Renal pelvis (tissue), 4 donors: ENCODE measurements around the gene LIMS1. TPM values are rescaled to one million over a fixed set of nuclear protein-coding genes. Genes with fewer than 3 reads are reported as not detected.
"Not testable (repeated sequence)": the region's sequence is repeated elsewhere in the genome, so short reads cannot be mapped to it uniquely, and the experiment has no call there.

Experiments
- DNase-seq: peaks from one replicate; pipeline ENCODE4 v3.0.0-alpha.2; 2013
- polyA plus RNA-seq, 3 donors: library from polyadenylated mRNA; unstranded; fragments of 120-200 nt; gene quantifications; one replicate each; pipeline ENCODE4 v1.2.1, GENCODE V29; 2013; ENCODE audit not compliant: insufficient read length in 3 of 3

The LIMS1 gene
- polyA plus RNA-seq, 3 donors: 38.9 to 53.8 (median 53.7) TPM

DNA sequence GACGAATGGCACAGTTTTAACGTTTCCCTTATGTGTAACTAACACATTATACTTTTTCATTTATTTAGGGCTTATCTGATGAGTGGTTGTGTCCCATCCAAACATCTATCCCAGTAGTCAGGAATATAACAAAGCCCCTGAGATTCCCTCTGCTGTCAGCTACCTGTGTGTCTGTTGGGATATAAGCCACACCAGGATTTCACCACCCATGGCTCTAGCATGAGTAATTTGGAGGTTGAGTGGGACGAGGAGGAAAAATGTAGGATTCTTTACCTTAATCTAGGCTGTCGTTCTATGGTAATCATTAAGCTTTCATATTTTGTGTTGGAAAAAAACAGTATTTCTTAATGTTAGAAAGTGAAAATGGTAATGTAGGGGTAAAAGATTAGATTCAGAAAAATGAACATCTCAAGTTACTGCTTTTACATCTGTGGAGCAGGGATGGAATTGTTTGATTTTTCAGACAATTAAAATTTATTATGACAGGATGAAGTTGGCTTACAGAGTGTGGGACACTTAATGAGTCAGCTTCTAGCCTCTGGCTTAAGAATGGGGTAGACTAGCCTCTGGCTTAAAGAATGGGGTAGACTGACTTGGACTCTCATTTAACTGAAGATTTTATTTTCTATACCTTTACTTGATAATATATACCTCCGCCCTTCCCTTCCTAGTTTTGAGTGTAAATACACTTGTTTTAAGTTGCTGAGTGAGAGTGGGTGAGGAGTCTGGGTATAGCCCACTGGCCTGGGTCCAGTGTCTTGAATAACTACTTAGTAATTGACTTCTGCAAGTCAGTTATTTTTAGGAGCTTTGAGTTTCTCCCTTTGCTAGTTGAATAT is 96.5 kb downstream of the LIMS1 start:
- no peak for DNase-seq

DNA sequence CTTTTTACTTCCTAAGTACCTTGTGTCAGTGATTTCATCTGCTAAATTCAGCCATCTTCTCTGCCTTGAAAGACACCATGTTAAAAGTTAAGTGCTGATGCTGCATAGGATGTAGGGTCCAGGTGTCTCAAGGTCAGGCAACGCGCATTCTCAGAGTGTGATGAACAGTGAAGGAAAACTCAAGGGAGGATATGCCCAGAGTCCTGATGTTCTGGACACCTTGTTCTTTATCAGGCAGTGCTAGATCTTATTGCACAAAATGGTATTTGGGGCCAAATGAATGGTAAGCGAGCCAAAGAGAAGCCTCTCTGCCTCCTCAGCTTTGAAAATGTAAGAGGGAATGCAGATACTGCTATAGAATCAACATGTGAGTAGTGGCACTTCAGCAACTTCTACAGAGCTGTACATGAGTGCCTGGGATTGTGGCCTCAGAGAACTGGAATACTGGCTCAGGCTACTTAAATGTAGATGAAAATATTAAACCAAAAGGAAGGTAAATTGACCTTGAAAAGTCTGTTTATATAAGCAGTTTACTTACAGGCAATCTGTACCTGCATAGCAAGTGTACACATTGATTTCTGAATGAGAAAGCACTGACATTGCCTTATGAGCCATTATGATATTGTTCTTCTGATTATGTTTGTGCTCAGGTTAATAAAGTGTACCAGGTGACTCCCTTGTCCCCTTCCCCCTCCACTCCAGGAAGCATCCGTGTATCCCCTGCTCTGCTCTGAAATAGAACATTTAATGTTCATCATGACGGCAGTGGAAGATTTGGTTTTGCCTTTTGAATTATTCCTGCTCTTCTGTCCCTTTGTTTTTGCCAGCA is 98.3 kb downstream of the LIMS1 start:
- no peak for DNase-seq

DNA sequence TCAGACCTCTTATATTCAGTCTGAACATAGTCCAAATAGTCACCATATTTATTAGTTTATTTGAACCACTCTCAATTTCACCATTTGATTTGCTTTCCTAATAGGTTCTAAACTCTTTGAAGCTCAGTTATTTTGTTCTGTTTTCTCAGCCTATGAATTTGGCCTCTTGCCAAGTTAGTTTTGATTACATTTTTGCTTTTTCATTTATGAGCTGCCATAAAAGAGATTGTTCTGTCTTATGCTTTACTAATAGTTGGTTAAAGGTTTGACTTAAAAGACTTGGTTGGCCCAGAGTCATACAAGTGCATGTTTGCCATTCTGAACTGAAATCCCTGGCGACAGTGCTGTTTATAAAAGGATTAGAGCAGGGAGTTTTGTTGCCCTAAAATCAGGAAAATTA is 99.1 kb downstream of the LIMS1 start:
- DNase-seq: no peak

- no peak for DNase-seq
These were observed 99.7 kb downstream of the LIMS1 start for GRCh38 chr2:108634011-108634410.

GRCh38 chr2:108634576-108635160 is 100.4 kb downstream of the LIMS1 start:
- no peak for DNase-seq

GRCh38 chr2:108635630-108636354 is 101.5 kb downstream of the LIMS1 start:
- no peak for DNase-seq

DNA sequence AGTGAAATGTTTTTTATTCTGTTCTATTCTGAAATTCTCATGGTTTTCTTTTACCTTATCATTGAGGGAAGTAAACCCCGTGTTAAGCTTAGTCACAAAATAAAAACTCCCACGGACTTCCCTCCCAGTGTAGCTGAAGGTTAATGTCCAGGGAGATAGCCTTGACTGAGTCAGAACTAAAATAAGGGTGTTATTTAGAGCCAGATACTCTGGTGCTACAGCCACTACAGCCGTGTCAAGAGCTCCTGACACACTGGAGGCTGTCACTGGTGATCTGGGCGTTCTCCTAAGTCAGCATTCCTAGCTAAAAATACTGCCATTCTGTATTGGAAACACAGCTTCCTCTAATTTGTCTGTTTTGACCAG is 103.0 kb downstream of the LIMS1 start:
- no peak for DNase-seq

DNA sequence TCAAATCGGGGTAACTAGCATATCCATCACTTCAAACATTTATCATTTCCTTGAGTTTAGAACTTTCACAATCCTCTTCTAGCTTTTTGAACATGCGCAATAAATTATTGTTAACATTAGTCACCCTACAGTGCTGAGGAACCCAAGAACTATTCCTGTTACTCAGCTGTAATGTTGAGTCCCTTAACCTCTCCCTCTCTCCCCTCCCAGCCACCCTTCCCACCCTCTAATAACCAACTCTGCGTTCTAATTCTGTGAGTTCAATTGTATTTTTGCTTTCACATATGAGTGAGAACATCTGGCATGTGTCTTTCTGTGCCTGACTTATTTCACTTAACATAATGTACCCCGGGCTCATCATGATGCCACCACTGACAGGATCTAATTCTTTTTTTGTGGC is 106.5 kb downstream of the LIMS1 start:
- no peak for DNase-seq

DNA sequence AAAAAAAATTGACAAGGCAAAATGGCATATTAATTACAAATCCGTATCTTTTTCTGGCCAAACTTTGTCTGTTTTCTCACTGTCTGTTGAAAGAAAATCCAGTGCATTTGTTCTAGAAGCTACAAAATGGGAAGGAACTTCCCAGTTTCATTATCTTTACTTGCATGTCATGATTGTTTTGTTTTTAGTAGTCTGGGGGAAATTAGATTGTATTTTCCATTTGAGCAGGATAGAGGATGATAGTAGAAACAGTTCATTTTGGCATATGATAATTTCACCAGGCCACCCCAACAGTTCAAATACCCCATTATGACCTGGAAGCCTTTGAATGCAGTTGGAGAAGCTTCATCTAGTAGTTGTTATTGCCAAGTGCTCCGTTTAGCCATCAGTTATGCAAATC is 107.5 kb downstream of the LIMS1 start:
- no peak for DNase-seq

DNA sequence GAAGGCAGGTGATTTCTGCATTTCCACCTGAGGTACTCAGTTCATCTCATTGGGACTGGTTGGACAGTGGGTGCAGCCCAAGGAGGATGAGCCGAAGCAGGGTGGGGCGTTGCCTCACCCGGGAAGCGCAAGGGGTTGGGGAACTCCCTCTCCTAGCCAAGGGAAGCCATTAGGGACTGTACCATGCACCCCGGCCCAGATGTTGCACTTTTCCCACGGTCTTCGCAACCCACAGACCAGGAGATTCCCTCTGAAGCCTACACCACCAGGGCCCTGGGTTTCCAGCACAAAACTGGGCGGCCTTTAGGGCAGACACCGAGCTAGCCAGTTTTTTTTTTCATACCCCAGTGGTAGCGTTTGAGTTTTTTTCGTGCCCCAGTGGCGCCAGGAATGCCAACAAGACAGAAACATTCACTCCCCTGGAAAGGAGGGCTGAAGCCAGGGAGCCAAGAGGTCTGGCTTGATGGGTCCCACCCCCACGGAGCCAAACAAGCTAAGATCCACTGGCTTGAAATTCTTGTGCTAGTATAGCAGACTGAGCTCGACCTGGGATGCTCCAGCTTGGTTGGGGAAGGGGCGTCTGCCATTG is 109.1 kb downstream of the LIMS1 start:
- DNase-seq: no peak

- DNase-seq: not testable (repeated sequence)
These were observed 109.6 kb downstream of the LIMS1 start for GRCh38 chr2:108643862-108644261.

GRCh38 chr2:108644446-108644845 is 110.2 kb downstream of the LIMS1 start:
- not testable (repeated sequence) for DNase-seq

DNA sequence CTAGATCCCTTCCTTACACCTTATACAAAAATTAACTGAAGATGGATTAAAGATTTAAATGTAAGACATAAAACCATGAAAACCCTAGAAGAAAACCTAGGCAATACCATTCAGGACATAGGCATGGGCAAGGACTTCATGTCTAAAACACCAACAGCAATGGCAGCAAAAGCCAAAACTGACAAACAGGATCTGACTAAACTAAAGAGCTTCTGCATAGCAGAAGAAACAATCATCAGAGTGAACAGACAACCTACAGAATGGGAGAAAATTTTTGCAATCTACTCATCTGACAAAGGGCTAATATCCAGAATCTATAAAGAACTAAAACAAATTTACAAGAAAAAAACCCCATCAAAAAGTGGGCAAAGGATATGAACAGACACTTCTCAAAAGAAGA is 114.5 kb downstream of the LIMS1 start:
- DNase-seq: not testable (repeated sequence)

- not testable (repeated sequence) for DNase-seq
These were observed 116.2 kb downstream of the LIMS1 start for GRCh38 chr2:108650465-108650864.

- DNase-seq: not testable (repeated sequence)
These were observed 117.2 kb downstream of the LIMS1 start for GRCh38 chr2:108651468-108651867.

DNA sequence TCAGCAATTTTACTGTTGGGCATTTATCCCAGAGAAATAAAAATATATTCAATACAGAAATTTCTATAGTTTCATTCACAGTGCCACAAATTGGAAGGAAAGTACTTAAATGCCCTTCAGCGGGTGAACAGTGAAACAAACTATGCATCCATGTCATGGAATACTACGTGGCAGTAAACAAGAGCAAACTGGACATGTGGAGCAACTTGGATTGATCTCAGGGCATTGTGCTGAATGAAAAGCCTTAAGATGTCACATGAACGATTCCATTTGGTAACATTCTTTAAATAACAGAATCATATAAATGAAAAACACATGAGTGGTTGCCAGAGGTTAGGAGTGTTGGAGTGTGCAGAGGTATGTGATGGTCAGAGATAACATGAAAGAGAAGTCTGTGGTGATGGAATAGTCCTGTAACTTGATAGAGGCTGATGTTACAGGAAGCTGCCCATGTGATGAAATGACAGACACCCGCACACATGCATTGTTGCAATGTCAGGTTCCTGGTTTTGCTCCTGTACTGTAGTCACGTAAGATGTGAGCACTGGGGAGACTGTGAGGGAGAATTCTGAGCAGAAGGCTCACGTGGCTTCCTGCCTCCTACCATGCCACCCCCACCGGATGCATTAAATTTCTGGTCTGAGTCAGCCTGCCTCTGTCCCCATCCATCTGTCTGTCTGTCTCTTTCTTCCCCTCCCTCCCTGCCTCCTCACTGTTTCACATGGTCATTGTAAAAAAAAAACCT is 118.1 kb downstream of the LIMS1 start:
- not testable (repeated sequence) for DNase-seq

- DNase-seq: not testable (repeated sequence)
These were observed 119.2 kb downstream of the LIMS1 start for GRCh38 chr2:108653425-108653824.

- not testable (repeated sequence) for DNase-seq
These were observed 119.6 kb downstream of the LIMS1 start for GRCh38 chr2:108653849-108654248.

- DNase-seq: peak; percentile 52
These were observed 120.4 kb downstream of the LIMS1 start for GRCh38 chr2:108654521-108655125.

- DNase-seq: not testable (repeated sequence)
These were observed 121.0 kb downstream of the LIMS1 start for GRCh38 chr2:108655270-108655669.
